Measurements from ENCODE around the gene ACTN2. TPM values are rescaled to one million over a fixed set of nuclear protein-coding genes. Genes with fewer than 3 reads are reported as not detected.

ACTN2 gene
- total RNA-seq, 1 experiment from 2014 or later = 0.02 TPM

- no peak for DNase-seq (ENCODE audit: low read depth)
Observed at GRCh38 chr1:236768601-236769000, 82.3 kb downstream of the ACTN2 start.

DNA sequence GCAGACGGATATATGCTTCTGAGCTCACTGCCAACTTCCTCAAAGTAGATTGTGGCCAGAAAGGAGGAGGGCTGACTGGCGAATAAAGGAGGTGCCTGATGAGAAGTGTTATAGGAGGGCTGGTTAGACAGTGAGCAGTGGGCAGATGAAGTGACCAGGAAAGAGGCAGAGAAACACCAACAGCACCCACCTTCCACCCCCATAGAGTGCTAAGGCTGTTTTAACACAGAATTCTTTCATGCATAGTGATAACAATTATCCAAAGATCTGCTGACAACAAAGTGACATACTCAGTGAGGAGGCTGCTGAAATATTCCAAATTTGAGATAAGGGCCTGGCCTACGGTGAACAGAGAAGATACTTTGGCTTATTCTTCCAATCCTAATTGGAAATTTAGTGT is 87.6 kb downstream of the ACTN2 start:
- no peak for DNase-seq (ENCODE audit: low read depth)

- DNase-seq (ENCODE audit: low read depth) = peak; percentile 41
Observed at GRCh38 chr1:236774926-236775325, 88.6 kb downstream of the ACTN2 start.

DNA sequence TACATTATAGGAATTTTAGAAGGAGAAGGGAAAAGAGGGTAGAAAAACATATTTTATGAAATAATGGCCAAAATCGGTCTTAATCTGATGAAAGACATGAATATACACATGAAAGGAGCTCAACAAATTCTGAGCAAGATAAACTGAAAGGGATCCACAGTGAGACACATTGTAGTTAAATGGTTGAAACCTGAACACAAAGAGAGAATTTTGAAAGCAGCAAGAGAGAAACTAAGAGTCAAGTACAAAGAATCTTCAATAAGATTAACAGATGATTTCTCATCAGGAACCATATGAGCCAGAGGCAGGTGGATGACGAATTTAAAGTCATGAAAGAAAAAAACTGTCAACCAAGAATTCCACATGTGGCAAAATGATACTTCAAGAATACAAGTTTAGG is 93.0 kb downstream of the ACTN2 start:
- DNase-seq (ENCODE audit: low read depth) = no peak

DNA sequence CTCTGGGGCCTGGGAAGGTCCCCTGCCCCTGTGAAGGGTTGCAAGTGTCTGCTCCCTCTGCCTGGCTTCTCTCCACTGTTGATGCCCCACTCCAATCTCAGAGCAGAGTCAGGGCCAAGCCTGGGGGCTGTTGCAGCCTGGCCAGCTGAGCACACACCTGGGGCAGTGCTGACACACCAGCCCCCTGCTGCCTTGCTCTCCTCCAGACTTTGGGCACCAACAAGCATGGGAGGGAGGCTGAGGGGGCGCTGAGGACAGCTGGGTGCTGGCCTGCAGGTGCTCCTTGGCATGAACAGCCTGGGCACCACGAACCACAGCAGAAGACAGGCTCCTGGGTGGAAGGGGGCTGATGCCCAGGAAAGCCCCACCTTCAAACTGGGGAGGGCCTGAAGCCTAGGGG is 99.2 kb downstream of the ACTN2 start:
- DNase-seq (ENCODE audit: low read depth) = no peak

- no peak for DNase-seq (ENCODE audit: low read depth)
Observed at GRCh38 chr1:236786453-236786852, 100.2 kb downstream of the ACTN2 start.

DNA sequence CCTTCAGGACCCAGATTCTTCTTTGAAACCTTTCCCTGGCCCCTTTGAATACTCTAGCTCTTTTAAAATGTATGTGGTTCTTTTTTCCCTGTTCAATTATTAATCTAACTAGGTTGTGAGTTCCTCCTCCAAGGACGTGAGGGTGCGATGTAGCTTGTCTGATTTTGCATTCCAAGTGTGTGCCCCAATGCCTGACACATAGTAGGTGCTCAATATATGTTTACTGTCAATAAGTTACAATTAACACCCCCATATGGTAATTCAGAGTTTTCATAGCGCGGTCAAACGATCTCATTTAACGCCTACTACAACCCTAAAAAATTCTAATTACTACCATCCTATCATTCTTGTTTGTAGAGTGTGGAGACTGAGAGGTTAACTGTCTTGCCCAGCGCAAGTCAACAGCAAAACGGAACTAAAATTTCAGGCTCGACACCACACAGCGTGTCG is 108.3 kb downstream of the ACTN2 start:
- DNase-seq (ENCODE audit: low read depth) = no peak

- peak; percentile 98 for DNase-seq (ENCODE audit: low read depth)
Observed at GRCh38 chr1:236795035-236795756, 108.9 kb downstream of the ACTN2 start, which contains the start of gene MTR. MTR (plus strand) TSS chr1:236795292; CDS start chr1:236795704, 412 bp downstream.

DNA sequence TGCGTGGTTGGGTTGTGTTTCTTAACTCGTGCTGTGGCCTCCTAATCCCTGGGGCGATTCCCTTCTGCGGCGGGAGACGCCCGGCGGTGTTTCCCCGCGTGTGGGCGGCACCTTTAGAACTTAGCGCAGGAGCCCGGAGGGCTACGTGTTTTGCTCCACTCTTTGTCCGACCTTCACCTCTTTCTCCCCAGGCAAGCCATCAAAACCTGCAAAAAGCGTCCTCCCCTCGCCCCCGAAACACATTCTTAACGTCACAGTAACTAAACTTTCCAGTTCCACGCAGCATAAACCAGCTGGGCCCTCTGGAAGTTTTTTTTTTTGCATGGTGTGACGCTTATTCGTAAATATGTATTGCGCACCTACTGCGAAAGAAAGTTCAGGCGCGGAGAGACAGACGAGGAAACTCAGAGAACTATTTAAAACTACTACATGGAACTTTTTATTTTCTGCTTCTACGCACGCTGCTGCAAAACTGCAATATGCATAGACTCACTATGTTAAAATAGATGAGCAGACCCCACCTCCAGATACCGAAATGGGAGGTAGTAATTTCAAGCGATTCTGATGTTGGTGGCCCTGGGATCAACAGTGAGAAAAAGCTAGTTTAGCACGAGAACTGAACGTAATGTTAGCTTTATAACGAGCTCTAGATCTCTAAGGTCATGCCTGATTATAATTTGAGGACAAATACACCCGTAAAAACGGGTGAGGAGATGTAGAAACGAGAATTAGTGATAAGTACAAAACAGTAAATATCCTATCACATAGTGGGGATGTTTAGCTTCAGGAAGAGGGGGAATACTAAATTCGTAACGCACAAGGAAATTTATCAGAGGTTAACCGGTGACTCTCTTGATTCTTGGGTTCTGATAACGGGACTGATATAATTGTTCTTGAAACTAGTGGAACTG is 109.7 kb downstream of the ACTN2 start:
- DNase-seq (ENCODE audit: low read depth) = peak; percentile 7

DNA sequence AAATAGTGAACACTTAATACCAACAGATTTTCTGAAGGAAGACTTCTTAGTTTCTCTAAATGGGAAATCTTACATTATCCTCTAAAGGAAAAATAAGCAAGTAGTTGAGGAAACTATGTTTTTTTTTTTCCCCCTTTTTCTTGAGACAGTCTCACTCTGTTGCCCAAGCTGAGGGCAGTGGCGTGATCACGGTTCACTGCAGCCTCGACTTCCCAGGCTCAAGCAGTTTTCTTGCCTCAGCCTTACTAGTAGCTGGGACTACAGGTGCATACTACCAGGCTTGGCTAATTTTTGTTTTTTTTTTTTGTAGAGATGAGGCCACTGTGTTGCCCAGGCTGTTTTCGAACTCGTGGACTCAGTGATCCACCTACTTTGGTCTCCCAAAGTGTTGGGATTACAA is 112.7 kb downstream of the ACTN2 start:
- no peak for DNase-seq (ENCODE audit: low read depth)

- no peak for DNase-seq (ENCODE audit: low read depth)
Observed at GRCh38 chr1:236800002-236800620, 113.8 kb downstream of the ACTN2 start.

GRCh38 chr1:236800623-236801022 is 114.3 kb downstream of the ACTN2 start:
- DNase-seq (ENCODE audit: low read depth) = no peak

DNA sequence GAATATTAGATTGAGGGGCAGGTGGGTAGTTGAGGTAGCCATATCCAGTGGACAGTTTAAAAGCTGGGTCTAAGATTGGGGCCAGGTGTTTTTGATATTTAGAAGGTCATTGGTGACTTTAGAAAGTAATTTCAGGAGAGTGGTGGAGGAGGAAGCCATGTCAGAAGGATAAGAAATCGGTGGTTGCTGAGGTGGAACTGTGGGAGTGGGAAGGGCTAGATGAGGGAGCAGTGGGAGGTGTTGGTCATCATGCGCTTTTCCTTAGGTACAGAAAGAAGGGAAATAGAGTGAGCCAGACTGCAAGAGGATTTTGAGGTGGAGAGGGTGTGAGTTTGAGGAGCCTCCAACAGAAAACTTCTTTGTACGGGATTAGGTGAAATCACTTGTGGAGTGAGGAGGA is 116.0 kb downstream of the ACTN2 start:
- DNase-seq (ENCODE audit: low read depth) = no peak

GRCh38 chr1:236806634-236807033 is 120.3 kb downstream of the ACTN2 start:
- DNase-seq (ENCODE audit: low read depth) = no peak

GRCh38 chr1:236808005-236808404 is 121.7 kb downstream of the ACTN2 start:
- no peak for DNase-seq (ENCODE audit: low read depth)

GRCh38 chr1:236808564-236809130 is 122.3 kb downstream of the ACTN2 start:
- DNase-seq (ENCODE audit: low read depth) = no peak

GRCh38 chr1:236809148-236809547 is 122.8 kb downstream of the ACTN2 start:
- no peak for DNase-seq (ENCODE audit: low read depth)

DNA sequence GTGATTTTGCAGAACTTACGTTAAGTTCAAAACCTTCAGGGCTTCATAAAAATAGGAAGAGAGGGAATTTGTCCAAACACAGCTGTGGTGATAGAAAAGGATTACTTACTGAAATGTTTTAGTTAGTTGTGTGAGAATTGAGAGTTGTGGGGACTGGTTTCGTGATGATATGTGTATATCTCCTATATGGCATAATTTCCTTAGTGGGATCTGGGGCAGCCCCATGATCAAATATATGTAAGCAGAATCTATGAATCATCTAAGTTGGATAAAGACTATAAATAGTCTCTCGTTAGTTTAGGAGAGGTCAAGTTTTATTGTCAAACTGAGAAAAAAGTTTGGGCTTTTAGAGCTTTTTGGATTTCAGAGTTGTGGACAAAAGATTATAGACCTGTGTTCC is 123.7 kb downstream of the ACTN2 start:
- no peak for DNase-seq (ENCODE audit: low read depth)

DNA sequence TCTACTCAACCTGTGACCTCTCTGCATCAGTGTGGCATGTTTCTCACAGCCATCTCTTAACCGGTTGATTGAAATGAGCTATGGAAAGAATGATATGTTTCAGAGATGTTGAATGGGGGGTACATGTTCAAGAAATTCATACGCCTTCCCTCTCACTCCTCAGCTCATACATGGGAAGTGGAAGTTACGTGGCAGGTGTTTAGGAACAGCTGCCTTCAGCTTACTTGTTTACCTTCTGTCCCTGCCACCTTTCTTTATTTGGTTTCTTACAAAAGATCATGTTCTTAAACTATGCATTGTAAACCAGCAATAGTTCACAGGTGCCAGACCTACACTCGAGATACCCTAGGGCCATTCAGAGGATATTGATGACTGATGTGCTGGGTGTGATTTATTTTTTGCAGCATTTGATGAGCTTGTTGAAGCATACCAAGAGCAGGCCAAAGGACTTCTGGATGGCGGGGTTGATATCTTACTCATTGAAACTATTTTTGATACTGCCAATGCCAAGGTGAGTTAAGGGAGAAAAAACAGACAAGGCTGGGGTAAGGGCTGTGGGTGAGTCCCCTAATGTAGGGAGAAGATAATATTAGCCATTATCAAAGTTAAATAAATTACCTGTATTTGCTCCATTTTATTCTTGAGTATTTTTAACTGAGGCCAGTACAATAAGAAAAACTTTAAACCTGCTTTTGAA is 126.2 kb downstream of the ACTN2 start:
- no peak for DNase-seq (ENCODE audit: low read depth)

Measured in M059J (cell line).